Osteoblast (primary cell): Measurements from ENCODE around the gene RBM24. TPM values are rescaled to one million over a fixed set of nuclear protein-coding genes. Genes with fewer than 3 reads are reported as not detected.

Experiments
- DNase-seq: peaks from one replicate; pipeline ENCODE4 v3.0.0; 2011; ENCODE audit warnings: low spot score, mixed read lengths; ENCODE audit not compliant: insufficient read length; ENCODE audit errors: missing footprints
- H2AFZ ChIP-seq: 2 replicates; pipeline ENCODE4 v1.6.0; 2011; ENCODE audit warnings: mild to moderate bottlenecking, low read length
- H3K27ac ChIP-seq: 2 replicates; pipeline ENCODE4 v1.5.1; 2011; ENCODE audit warnings: mild to moderate bottlenecking, low read depth, low read length, moderate library complexity
- H3K27me3 ChIP-seq: 2 replicates; pipeline ENCODE4 v1.6.0; 2012; ENCODE audit warnings: mild to moderate bottlenecking, control low read depth, inconsistent platforms, low read length, moderate library complexity; ENCODE audit not compliant: insufficient read depth
- H3K36me3 ChIP-seq: 2 replicates; pipeline ENCODE4 v1.5.1; 2011; ENCODE audit warnings: mild to moderate bottlenecking, low read length, control low read depth, moderate library complexity; ENCODE audit not compliant: insufficient read depth
- H3K4me1 ChIP-seq: 2 replicates; pipeline ENCODE4 v1.5.1; 2011; ENCODE audit warnings: mild to moderate bottlenecking, low read length, control low read depth, moderate library complexity; ENCODE audit not compliant: insufficient read depth
- H3K4me2 ChIP-seq: 2 replicates; pipeline ENCODE4 v1.6.0; 2011; ENCODE audit warnings: mild to moderate bottlenecking, low read length; ENCODE audit not compliant: insufficient read depth
- H3K4me3 ChIP-seq: fragments of 200-600 bp; sonication (generic); 3 replicates; pipeline ENCODE4 v1.5.1; 2012; ENCODE audit warnings: mild to moderate bottlenecking, low read length, inconsistent platforms; ENCODE audit not compliant: insufficient read depth
- H3K79me2 ChIP-seq: 2 replicates; pipeline ENCODE4 v1.6.0; 2012; ENCODE audit warnings: mild to moderate bottlenecking, low read length, control low read depth, inconsistent platforms; ENCODE audit not compliant: insufficient read depth
- H3K9me3 ChIP-seq: 2 replicates; pipeline ENCODE4 v1.5.1; 2011; ENCODE audit warnings: low read depth, low read length, control low read depth
- H4K20me1 ChIP-seq: 2 replicates; pipeline ENCODE4 v1.6.0; 2012; ENCODE audit warnings: mild to moderate bottlenecking, low read length, control low read depth; ENCODE audit not compliant: insufficient read depth
- CTCF ChIP-seq: IDR thresholded peaks from 2 replicates; pipeline ENCODE4 v1.5.1; 2011; ENCODE audit warnings: mild to moderate bottlenecking, low read depth, low read length, moderate library complexity; ENCODE audit errors: extremely low read depth
- total RNA-seq: library from RNA; depleted of rRNA; stranded (reverse); fragments of >200 nt; gene quantifications from 2 replicates; pipeline ENCODE4 v1.2.3, GENCODE V29; 2012

RBM24 gene
- total RNA-seq, 1 donor: 1.4 TPM

GRCh38 chr6:17278289-17279063 lies 2.7 kb upstream of the RBM24 start:
- peak overlapping the region; percentile 44 for H2AFZ ChIP-seq
- no peaks in the 10 kb centered on the region for H3K36me3 ChIP-seq
- no peaks in the 10 kb centered on the region for H3K27me3 ChIP-seq
- H3K9me3 ChIP-seq: no peaks in the 10 kb centered on the region
- H3K4me3 ChIP-seq: peak overlapping the region; percentile 29
- peaks cover 24% of the 10 kb centered on the region for H3K4me1 ChIP-seq
- no peaks in the 10 kb centered on the region for H4K20me1 ChIP-seq
- peak; percentile 68 for DNase-seq
- peak overlapping the region; percentile 58 for H3K4me2 ChIP-seq
- no peaks in the 10 kb centered on the region for H3K79me2 ChIP-seq
- H3K27ac ChIP-seq: peak overlapping the region; percentile 82
- TF ChIP-seq CTCF: no peak

- Histone ChIP-seq H4K20me1 (no peaks in the 10 kb centered on the region), H3K9me3 (no peaks in the 10 kb centered on the region), H3K4me1 (peaks cover 24% of the 10 kb centered on the region), H3K36me3 (no peaks in the 10 kb centered on the region), H3K4me3 (peak overlapping the region; percentile 80), H3K79me2 (no peaks in the 10 kb centered on the region), H3K27me3 (no peaks in the 10 kb centered on the region), H3K27ac (no peak overlapping the region), H2AFZ (peak overlapping the region; percentile 49), H3K4me2 (peak overlapping the region; percentile 85)
- TF ChIP-seq CTCF: no peak
- no peak for DNase-seq
Observed at GRCh38 chr6:17280138-17280537, 1.0 kb upstream of the RBM24 start.

- peak; percentile 78 for DNase-seq
- Histone ChIP-seq H3K27ac (no peak overlapping the region), H3K27me3 (no peaks in the 10 kb centered on the region), H2AFZ (peak overlapping the region; percentile 49), H3K79me2 (no peaks in the 10 kb centered on the region), H3K36me3 (no peaks in the 10 kb centered on the region), H4K20me1 (no peaks in the 10 kb centered on the region), H3K4me3 (peak overlapping the region; percentile 80), H3K4me1 (peaks cover 24% of the 10 kb centered on the region), H3K4me2 (peak overlapping the region; percentile 85), H3K9me3 (no peaks in the 10 kb centered on the region)
- no peak for TF ChIP-seq CTCF
Observed at GRCh38 chr6:17280552-17281090, 540 bp upstream of the RBM24 start.
